HEK293 (cell line): ENCODE measurements around the gene SRPK3.
A peak's percentile ranks its signal among the peaks of the same experiment; 100 is the strongest.

Experiments used
- INSM2 ChIP-seq: fragments of 450-650 bp; formaldehyde crosslinking; IDR thresholded peaks from 2 replicates; pipeline ENCODE4 v1.5.1; 2016; ENCODE audit warnings: missing biosample characterization, missing genetic modification characterization
- PRDM4 ChIP-seq: fragments of 450-650 bp; formaldehyde crosslinking; IDR thresholded peaks from 2 replicates; pipeline ENCODE4 v1.5.1; 2017; ENCODE audit warnings: missing biosample characterization, missing genetic modification characterization
- RBAK ChIP-seq: fragments of 450-650 bp; formaldehyde crosslinking; IDR thresholded peaks from 2 replicates; pipeline ENCODE4 v1.5.1; 2016; ENCODE audit warnings: missing biosample characterization, missing genetic modification characterization
- SCRT1 ChIP-seq: fragments of 450-650 bp; formaldehyde crosslinking; IDR thresholded peaks from 2 replicates; pipeline ENCODE4 v1.5.1; 2016; ENCODE audit warnings: missing biosample characterization, missing genetic modification characterization, borderline replicate concordance
- ZBTB8A ChIP-seq: fragments of 450-650 bp; formaldehyde crosslinking; IDR thresholded peaks from 2 replicates; pipeline ENCODE4 v1.5.1; 2016; ENCODE audit warnings: missing biosample characterization, missing genetic modification characterization
- ZIC2 ChIP-seq: fragments of 450-650 bp; formaldehyde crosslinking; IDR thresholded peaks from 2 replicates; pipeline ENCODE4 v1.5.1; 2016; ENCODE audit warnings: missing biosample characterization, missing genetic modification characterization
- ZNF121 ChIP-seq: fragments of 450-650 bp; formaldehyde crosslinking; IDR thresholded peaks from 2 replicates; pipeline ENCODE4 v1.5.1; 2016; ENCODE audit warnings: missing biosample characterization, missing genetic modification characterization
- ZNF184 ChIP-seq: fragments of 450-650 bp; IDR thresholded peaks from 2 replicates; pipeline ENCODE4 v1.5.1; 2018; ENCODE audit warnings: missing biosample characterization, mild to moderate bottlenecking, missing genetic modification characterization
- ZNF239 ChIP-seq: fragments of 450-650 bp; formaldehyde crosslinking; IDR thresholded peaks from 2 replicates; pipeline ENCODE4 v1.5.1; 2016; ENCODE audit warnings: missing biosample characterization, missing genetic modification characterization
- ZNF354C ChIP-seq: fragments of 450-650 bp; formaldehyde crosslinking; IDR thresholded peaks from 2 replicates; pipeline ENCODE4 v1.5.1; 2016; ENCODE audit warnings: missing biosample characterization, missing genetic modification characterization, low read depth, borderline replicate concordance
- ZNF510 ChIP-seq: fragments of 450-650 bp; formaldehyde crosslinking; IDR thresholded peaks from 2 replicates; pipeline ENCODE4 v1.5.1; 2018; ENCODE audit warnings: mild to moderate bottlenecking, missing genetic modification characterization, missing biosample characterization; ENCODE audit not compliant: insufficient replicate concordance
- ZNF549 ChIP-seq: fragments of 450-650 bp; IDR thresholded peaks from 2 replicates; pipeline ENCODE4 v1.5.1; 2018; ENCODE audit warnings: missing biosample characterization, missing genetic modification characterization, mild to moderate bottlenecking, inconsistent platforms, moderate library complexity
- ZNF555 ChIP-seq: fragments of 450-650 bp; formaldehyde crosslinking; conservative IDR thresholded peaks from 2 replicates; pipeline ENCODE4 v1.5.1; 2017; ENCODE audit warnings: missing biosample characterization, mild to moderate bottlenecking, missing genetic modification characterization, inconsistent platforms
- ZNF610 ChIP-seq: fragments of 450-650 bp; formaldehyde crosslinking; IDR thresholded peaks from 2 replicates; pipeline ENCODE4 v1.5.1; 2016; ENCODE audit warnings: missing biosample characterization, missing genetic modification characterization, borderline replicate concordance
- ZNF76 ChIP-seq: fragments of 450-650 bp; formaldehyde crosslinking; IDR thresholded peaks from 2 replicates; pipeline ENCODE4; 2016; ENCODE audit warnings: low read depth, missing biosample characterization, missing genetic modification characterization, borderline replicate concordance
- ZNF768 ChIP-seq: fragments of 450-650 bp; formaldehyde crosslinking; IDR thresholded peaks from 2 replicates; pipeline ENCODE4 v1.5.1; 2018; ENCODE audit warnings: missing biosample characterization, mild to moderate bottlenecking, missing genetic modification characterization
- ZNF837 ChIP-seq: fragments of 450-650 bp; formaldehyde crosslinking; IDR thresholded peaks from 2 replicates; pipeline ENCODE4 v1.5.1; 2016; ENCODE audit warnings: missing biosample characterization, missing genetic modification characterization
- TF ChIP-seq, protein P1 (sequence below): fragments of 450-650 bp; formaldehyde crosslinking; IDR thresholded peaks from 2 replicates; pipeline ENCODE4 v1.5.1; 2017; ENCODE audit warnings: missing biosample characterization, missing genetic modification characterization
- TF ChIP-seq, protein P2 (sequence below): fragments of 450-650 bp; formaldehyde crosslinking; IDR thresholded peaks from 2 replicates; pipeline ENCODE4 v1.5.1; 2016; ENCODE audit warnings: missing biosample characterization, missing genetic modification characterization
- TF ChIP-seq, protein P3 (sequence below): sonication (generic); formaldehyde crosslinking; IDR thresholded peaks from 2 replicates; pipeline ENCODE4 v1.8.1; 2022; ENCODE audit warnings: mild to moderate bottlenecking, moderate library complexity, missing genetic modification reagents
- TF ChIP-seq, protein P4 (sequence below): fragments of 450-650 bp; formaldehyde crosslinking; IDR thresholded peaks from 2 replicates; pipeline ENCODE4 v1.5.1; 2017; ENCODE audit warnings: missing biosample characterization, missing genetic modification characterization
- TF ChIP-seq, protein P5 (sequence below): fragments of 450-650 bp; formaldehyde crosslinking; IDR thresholded peaks from 2 replicates; pipeline ENCODE4 v1.5.1; 2016; ENCODE audit warnings: missing biosample characterization, missing genetic modification characterization

SRPK3 gene

GRCh38 chrX:153763989-153764755 is 16.7 kb upstream of the SRPK3 start, which contains the start of gene PLXNB3 (continued):
- no peak for TF ChIP-seq ZNF610 (tag by site-specific recombination)
- peak; percentile 70 for TF ChIP-seq ZBTB8A (tag by site-specific recombination)
- no peak for TF ChIP-seq INSM2 (tag by site-specific recombination)
- no peak for TF ChIP-seq ZNF510 (tag by site-specific recombination)
- TF ChIP-seq, protein P1, sequence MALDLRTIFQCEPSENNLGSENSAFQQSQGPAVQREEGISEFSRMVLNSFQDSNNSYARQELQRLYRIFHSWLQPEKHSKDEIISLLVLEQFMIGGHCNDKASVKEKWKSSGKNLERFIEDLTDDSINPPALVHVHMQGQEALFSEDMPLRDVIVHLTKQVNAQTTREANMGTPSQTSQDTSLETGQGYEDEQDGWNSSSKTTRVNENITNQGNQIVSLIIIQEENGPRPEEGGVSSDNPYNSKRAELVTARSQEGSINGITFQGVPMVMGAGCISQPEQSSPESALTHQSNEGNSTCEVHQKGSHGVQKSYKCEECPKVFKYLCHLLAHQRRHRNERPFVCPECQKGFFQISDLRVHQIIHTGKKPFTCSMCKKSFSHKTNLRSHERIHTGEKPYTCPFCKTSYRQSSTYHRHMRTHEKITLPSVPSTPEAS (tag by site-specific recombination): no peak
- TF ChIP-seq SCRT1 (tag by site-specific recombination): no peak
- no peak for TF ChIP-seq PRDM4
- TF ChIP-seq ZNF354C (tag by site-specific recombination): no peak
- TF ChIP-seq, protein P2, sequence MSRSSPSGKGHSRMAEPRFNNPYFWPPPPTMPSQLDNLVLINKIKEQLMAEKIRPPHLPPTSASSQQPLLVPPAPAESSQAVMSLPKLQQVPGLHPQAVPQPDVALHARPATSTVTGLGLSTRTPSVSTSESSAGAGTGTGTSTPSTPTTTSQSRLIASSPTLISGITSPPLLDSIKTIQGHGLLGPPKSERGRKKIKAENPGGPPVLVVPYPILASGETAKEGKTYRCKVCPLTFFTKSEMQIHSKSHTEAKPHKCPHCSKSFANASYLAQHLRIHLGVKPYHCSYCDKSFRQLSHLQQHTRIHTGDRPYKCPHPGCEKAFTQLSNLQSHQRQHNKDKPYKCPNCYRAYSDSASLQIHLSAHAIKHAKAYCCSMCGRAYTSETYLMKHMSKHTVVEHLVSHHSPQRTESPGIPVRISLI (tag by site-specific recombination): no peak
- TF ChIP-seq ZIC2: no peak
- no peak for TF ChIP-seq ZNF121 (tag by site-specific recombination)
- TF ChIP-seq ZNF837 (tag by site-specific recombination): no peak
- no peak for TF ChIP-seq ZNF239 (tag by site-specific recombination)
- TF ChIP-seq, protein P3, sequence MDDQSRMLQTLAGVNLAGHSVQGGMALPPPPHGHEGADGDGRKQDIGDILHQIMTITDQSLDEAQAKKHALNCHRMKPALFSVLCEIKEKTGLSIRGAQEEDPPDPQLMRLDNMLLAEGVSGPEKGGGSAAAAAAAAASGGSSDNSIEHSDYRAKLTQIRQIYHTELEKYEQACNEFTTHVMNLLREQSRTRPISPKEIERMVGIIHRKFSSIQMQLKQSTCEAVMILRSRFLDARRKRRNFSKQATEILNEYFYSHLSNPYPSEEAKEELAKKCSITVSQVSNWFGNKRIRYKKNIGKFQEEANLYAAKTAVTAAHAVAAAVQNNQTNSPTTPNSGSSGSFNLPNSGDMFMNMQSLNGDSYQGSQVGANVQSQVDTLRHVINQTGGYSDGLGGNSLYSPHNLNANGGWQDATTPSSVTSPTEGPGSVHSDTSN (CRISPR knock-in tag): 0 out of 2 replicates have a peak, but pooled peaks have one; percentile 80
- no peak for TF ChIP-seq ZNF184
- no peak for TF ChIP-seq RBAK
- TF ChIP-seq ZNF555 (tag by site-specific recombination): no peak
- peak; percentile 87 for TF ChIP-seq ZNF76 (tag by site-specific recombination)
- no peak for TF ChIP-seq ZNF549 (tag by site-specific recombination)
- TF ChIP-seq, protein P4, sequence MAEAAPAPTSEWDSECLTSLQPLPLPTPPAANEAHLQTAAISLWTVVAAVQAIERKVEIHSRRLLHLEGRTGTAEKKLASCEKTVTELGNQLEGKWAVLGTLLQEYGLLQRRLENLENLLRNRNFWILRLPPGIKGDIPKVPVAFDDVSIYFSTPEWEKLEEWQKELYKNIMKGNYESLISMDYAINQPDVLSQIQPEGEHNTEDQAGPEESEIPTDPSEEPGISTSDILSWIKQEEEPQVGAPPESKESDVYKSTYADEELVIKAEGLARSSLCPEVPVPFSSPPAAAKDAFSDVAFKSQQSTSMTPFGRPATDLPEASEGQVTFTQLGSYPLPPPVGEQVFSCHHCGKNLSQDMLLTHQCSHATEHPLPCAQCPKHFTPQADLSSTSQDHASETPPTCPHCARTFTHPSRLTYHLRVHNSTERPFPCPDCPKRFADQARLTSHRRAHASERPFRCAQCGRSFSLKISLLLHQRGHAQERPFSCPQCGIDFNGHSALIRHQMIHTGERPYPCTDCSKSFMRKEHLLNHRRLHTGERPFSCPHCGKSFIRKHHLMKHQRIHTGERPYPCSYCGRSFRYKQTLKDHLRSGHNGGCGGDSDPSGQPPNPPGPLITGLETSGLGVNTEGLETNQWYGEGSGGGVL (tag by site-specific recombination): no peak
- TF ChIP-seq, protein P5, sequence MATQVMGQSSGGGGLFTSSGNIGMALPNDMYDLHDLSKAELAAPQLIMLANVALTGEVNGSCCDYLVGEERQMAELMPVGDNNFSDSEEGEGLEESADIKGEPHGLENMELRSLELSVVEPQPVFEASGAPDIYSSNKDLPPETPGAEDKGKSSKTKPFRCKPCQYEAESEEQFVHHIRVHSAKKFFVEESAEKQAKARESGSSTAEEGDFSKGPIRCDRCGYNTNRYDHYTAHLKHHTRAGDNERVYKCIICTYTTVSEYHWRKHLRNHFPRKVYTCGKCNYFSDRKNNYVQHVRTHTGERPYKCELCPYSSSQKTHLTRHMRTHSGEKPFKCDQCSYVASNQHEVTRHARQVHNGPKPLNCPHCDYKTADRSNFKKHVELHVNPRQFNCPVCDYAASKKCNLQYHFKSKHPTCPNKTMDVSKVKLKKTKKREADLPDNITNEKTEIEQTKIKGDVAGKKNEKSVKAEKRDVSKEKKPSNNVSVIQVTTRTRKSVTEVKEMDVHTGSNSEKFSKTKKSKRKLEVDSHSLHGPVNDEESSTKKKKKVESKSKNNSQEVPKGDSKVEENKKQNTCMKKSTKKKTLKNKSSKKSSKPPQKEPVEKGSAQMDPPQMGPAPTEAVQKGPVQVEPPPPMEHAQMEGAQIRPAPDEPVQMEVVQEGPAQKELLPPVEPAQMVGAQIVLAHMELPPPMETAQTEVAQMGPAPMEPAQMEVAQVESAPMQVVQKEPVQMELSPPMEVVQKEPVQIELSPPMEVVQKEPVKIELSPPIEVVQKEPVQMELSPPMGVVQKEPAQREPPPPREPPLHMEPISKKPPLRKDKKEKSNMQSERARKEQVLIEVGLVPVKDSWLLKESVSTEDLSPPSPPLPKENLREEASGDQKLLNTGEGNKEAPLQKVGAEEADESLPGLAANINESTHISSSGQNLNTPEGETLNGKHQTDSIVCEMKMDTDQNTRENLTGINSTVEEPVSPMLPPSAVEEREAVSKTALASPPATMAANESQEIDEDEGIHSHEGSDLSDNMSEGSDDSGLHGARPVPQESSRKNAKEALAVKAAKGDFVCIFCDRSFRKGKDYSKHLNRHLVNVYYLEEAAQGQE (tag by site-specific recombination): no peak
- TF ChIP-seq ZNF768: no peak
